HG02840 (cell line): Measurements from ENCODE around the gene TLCD4.
"Not testable (repeated sequence)": the region's sequence is repeated elsewhere in the genome, so short reads cannot be mapped to it uniquely, and the experiment has no call there.

Experiments
- ATAC-seq: cut with Tn5 transposase; IDR thresholded peaks from one replicate; pipeline ENCODE4 v1.9.1; 2021; ENCODE audit warnings: mild to moderate bottlenecking, moderate library complexity, moderate number of reproducible peaks; ENCODE audit not compliant: unreplicated experiment, low FRiP score

Gene TLCD4

DNA sequence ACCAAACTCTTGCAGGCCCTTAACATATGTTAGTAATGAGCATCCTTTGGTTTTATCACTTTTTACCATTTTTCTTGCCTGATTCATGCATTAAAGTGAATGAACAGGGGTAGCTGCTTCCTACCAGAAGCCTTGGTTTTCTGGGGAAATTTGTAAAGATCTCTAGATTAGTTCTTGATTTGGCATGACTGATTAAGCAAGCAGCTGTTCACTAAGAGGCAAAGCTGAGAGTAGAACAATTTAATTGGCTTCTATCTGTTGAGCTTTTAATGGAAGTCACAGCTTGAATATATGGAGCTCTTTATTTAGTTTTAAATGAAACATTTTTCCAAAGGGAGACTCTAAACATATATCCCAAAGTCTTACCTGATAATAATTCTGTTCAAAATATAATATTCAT, 23.6 kb downstream of the TLCD4 start:
- ATAC-seq: no peak

DNA sequence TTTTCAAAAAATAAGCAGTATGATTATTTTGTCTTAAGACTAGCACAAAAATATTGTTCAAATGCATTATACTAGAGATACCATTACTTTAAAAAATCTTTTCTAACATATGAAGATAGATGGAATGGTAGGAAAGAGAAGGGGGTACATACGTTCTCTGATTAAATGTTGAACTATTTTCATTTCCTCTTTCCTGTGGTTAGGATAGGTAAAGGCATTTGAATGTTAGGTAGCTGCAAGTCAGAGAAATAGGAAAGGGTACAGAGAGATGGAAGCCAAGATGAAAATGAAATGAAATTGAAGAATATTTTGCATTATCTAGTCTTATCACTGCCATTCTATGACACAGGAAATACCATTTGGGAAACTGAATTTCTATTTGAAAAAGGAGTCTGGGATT, 28.3 kb downstream of the TLCD4 start:
- ATAC-seq: no peak

GRCh38 chr1:95146637-95147036, 29.5 kb downstream of the TLCD4 start:
- ATAC-seq: no peak

GRCh38 chr1:95154096-95154495, 36.9 kb downstream of the TLCD4 start:
- no peak for ATAC-seq

- ATAC-seq: not testable (repeated sequence)
Measured at GRCh38 chr1:95165569-95165968, 48.4 kb downstream of the TLCD4 start.
